GM04504 (cell line): Measurements from ENCODE around the gene ATOSA.

Experiments used
- DNase-seq: peaks from one replicate; pipeline ENCODE4 v3.0.0-alpha.2; 2012; ENCODE audit warnings: low read depth

ATOSA gene

GRCh38 chr15:52651114-52651513 is 28.1 kb downstream of the ATOSA start:
- DNase-seq = no peak

GRCh38 chr15:52649686-52650085 is 29.5 kb downstream of the ATOSA start:
- DNase-seq = no peak

- no peak for DNase-seq
Observed at GRCh38 chr15:52645916-52646315, 33.3 kb downstream of the ATOSA start.

- peak; percentile 48 for DNase-seq
Observed at GRCh38 chr15:52642386-52643361, 36.5 kb downstream of the ATOSA start.

- DNase-seq = no peak
Observed at GRCh38 chr15:52636459-52636858, 42.7 kb downstream of the ATOSA start.

- DNase-seq = no peak
Observed at GRCh38 chr15:52635908-52636307, 43.3 kb downstream of the ATOSA start.
